Islet precursor cell (in vitro differentiated cells): ENCODE data around the gene ENTREP3.
"Not testable (repeated sequence)": the region's sequence is repeated elsewhere in the genome, so short reads cannot be mapped to it uniquely, and the experiment has no call there.

ENCODE experiments used
- DNase-seq: peaks from one replicate; pipeline ENCODE4 v3.0.0-alpha.2; 2018

The ENTREP3 gene

DNA sequence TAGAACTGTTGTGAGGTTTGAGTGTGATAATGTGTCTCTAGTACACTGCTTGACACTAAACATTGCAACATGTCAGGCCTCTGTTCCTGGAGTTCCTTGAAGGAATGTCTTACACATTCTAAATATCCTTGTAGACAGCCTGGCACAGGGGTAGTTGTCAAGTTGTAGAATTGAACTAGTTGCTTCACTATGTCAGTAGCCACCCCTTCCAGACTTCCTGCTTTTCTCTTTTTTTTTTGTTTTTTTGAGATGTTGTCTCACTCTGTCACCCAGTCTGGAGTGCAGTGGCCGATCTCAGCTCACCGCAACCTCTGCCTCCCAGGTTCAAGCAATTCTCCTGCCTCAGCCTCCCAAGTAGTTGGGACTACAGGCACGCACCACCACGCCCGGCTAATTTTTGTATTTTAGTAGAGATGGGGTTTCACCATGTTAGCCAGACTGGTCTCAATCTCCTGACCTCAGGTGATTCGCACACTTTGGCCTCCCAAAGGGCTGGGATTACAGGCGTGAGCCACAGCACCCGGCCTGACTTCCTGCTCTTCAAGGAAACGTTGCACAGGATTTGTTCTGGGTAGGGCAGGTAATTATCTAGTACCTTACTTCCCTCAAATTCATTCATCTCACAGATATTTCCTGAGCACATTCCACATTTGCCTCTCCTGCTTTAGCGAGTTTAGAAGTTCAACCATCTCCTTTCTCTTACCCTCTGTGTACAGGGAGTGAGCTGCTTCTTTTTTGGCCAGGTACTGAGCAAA, 34.9 kb downstream of the ENTREP3 start:
- DNase-seq, result not testable (repeated sequence)

DNA sequence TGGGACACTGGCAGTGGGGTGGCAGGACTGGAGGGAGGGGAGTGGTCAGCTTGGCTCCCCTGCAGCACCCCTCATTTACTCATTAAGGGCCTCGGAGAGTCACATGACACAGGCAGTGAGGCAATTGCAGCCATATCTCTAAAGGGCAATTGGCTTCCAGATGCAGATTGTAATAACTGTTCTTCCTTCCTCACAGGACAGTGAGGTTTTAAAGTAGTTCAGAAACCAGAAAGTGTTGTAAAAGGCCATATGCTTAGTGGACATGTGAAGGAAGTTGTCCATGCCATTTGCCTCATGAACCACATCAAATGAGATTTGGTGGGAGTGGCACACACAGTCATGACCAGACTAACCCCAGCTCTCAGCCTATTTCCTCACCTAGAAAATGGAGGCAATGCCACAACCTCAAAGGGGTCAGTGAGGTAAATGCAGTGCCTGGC, 35.7 kb downstream of the ENTREP3 start:
- DNase-seq, result no peak

DNA sequence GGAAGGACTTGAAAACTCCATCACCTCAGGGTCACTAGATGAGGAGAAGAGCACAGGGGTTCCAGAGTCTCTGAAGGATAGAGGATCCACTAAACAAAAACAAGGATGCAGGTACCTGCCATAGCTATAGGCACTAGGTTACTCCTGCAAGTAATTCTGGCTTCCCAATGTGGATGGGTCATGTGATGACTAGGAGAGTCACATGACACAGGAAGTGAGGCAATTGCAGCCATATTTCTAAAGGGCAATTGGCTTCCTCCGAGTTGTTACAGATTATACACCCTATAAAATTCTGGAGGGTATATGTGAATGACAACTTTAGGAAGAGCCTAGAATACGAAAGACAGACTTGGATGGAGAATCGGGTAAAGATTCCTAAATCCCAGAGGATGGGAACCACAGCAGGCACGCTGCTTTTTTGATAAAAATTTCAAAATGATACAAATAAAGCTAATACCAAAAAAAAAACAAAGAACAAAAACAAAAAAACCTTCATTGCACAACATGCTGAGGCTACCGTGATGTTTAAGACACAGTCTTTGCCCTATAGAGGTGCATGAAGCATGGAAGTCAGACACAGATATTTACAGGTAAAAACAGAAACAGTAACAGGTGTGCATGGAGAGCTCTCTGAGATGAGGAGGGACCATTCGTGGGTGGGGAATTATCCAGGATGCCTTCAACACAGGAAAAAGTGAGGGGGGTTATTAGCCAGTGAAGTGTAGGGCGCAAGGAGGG, 36.3 kb downstream of the ENTREP3 start:
- no peak for DNase-seq

DNA sequence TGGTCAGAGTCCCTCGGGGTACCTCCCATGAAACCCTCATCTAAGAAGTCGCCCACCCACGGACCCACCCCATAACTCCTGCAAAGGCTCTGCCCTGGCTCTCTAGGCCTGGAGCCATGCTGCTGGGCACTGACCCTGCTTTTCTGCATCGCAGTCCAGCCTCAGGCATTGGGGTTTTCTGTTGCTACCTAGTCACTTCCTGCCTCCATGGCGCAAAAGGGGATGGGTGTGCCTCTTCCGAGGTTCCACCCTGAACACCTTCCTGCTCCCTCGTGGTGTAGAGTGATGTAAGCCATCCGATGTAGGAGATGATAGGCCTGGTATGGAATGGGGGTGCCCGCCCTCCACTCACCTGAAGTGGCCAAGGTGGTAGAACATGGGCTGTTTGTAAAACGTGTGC, 40.6 kb downstream of the ENTREP3 start:
- not testable (repeated sequence) for DNase-seq

DNA sequence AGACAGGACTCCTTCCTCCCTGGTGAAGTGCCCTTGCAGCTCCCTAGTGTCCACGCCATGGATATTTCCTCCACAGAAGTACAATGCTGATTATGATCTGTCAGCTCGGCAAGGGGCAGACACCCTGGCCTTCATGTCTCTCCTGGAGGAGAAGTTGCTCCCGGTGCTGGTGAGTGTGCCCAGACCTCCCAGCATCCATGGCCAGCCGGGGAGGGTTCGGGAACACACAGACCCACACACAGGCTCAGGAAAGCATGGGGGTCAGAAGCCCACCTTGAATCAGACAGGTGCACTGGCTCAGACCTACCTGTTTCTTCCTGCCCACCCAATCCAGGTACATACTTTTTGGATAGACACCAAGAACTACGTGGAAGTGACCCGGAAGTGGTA, 43.2 kb downstream of the ENTREP3 start:
- not testable (repeated sequence) for DNase-seq

DNA sequence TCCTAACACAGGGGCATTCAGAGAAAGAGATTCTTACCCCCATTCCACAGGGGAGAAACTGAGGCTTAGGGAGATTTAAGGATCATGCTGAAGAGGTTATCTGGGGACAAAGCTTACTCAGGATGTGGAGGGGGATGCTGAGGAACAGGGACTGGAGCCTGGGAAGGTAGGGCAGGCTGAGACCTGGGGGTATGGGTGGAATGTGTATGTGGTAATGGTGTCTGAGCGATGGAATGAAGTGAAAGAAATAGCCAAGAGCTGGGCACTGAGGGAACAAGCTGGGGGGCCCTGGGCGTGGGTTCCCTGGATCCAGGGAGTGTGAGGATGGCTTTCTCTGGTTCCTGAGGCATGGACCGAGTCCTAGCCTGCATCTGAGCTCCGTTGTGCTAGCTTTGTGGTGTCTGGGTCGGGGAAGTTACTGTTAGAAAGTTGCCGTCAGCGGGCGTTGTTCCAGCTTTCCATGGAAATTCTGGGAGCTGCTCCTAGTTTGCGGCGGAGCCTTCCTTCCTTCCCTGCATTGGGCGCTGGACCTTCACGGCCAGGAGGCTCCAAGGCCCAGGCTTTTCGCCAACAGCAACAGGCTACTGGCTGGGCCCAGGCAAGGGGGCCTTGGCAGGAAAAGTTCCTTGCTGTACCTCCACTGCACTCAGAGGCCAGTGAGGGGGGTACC, 43.8 kb downstream of the ENTREP3 start:
- not testable (repeated sequence) for DNase-seq

DNA sequence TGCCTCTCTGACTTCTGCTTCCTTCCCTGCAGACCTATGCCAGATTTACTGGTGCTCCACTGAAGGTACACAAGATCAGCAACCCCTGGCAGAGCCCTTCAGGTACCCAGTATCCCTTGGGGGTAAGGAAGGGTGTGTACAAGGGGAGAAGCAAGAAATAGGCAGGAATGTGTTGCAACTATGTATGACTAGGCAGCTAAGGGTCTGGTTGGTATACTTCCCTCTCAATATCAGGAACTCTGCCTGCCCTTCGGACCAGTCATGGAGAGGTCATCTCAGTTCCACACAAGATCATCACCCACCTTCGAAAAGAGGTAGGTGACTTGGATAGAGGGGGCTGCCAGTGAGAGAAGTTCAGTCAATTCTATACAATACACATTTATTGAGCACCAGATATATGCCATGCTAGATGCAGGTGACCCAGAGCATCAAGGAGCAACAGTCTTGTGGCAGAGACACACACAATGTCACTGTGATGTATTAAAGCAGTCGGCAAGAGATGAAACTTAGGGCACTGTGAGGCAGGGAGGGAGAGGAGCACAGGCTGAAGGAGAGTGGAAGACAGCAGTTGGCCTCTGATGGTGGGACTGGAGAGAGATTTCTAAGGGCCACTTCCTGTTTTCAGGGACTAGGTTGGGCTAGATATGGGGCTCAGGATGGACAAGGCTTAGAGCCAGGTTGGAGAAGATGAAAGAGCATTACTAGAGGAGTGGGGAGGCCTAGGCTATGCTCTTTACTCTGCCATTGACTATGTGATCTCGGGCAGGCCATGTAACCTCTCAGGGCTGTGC, 44.8 kb downstream of the ENTREP3 start:
- no peak for DNase-seq

DNA sequence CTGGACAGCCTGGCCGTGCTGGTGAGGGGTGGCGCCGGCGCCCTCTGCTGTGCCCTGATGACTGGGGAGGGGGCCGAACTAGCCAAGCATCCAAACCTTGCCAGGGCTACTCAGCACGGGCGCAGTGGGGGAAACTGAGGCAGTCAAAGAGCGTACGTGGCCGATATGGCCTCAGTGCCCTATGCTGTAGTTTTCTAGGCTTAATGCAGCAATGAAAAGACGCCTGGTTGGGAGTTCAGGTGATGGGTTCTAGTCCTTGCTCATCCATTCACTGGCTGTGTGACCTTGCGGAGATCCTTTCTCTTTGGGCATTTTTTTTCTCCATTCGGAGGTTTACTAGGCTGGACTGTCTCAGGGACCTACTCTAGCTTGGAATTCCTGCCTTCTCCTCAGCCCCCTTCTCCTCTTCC, 46.0 kb downstream of the ENTREP3 start:
- no peak for DNase-seq

DNA sequence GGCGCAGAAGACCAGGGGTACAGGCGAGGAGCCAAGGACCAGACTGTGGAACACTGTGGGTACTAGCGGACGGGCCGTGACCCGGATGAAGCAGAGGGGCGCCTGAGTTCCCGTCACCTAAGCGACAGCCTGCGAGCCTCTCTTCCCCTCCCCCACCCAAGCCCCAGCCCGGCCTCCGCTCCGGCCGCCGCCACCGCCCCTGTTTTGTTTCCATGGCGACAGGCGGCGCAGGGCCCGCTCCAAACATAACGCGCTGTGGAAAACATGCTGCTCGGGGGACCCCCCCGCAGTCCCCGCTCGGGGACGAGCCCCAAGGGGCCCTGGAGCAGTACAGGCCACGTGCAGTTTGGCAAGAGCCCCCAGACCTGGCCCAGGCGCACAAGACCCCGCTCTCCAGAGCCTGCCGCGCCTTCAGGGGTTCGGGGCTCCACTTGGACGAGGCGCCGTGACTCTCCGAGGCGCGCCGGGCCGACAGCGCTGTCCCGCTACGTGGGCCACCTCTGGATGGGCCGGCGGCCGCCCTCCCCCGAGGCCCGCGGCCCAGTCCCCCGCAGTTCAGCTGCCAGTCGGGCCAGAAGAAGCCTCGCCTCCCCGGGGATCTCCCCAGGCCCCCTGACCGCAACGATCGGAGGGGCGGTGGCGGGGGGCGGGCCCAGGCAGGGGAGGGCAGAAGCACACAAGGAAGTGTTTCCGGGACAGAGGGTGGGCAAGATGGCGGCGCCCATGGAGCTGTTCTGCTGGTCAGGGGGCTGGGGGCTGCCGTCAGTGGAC, 46.6 kb downstream of the ENTREP3 start, which contains the start of gene MTX1:
Gene MTX1 (plus strand): TSS at position 155 of the 771 bp plus-strand sequence. CDS start 110 bp downstream, at position 265.
- peak; percentile 96 for DNase-seq

DNA sequence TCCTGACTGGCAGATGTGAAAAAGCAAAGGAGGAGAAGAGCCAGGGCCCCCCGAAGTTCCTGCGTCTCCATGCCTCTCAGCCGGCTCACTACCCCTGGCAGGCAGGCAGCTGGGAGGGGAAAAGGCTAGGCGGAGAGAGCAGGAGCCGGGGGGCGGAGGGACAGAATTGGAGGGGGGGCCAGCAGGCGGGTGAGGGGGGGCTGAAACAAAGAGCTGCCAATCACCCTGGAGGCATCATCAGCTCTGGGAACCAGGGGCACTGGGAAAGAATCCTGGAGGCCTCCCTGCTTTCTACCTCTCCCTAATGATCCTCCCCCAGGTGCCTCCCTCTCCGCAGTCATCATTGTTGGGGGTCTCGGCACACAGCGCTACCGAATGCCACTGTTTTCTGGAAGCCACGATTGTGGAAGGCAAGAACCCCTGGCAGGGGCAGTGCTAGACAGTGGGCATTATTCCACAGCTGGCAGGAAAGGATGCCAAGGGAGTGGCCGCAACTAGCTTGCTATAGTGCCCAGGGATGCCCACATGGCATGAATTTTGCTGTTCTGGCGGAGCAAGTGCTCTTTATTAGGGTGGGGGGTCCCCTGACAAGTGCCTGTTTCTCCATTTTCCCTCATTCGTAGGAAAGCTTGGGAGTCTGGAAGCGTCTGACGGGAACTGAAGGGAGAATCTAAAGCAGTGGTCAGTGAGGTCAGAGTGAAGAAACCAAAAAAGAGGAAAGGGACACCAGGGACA, 47.3 kb downstream of the ENTREP3 start, which contains the start of gene THBS3:
Gene THBS3 (minus strand): TSS at position 92 of the 735 bp plus-strand sequence. CDS start 21 bp downstream, at position 71.
- peak; percentile 83 for DNase-seq

DNA sequence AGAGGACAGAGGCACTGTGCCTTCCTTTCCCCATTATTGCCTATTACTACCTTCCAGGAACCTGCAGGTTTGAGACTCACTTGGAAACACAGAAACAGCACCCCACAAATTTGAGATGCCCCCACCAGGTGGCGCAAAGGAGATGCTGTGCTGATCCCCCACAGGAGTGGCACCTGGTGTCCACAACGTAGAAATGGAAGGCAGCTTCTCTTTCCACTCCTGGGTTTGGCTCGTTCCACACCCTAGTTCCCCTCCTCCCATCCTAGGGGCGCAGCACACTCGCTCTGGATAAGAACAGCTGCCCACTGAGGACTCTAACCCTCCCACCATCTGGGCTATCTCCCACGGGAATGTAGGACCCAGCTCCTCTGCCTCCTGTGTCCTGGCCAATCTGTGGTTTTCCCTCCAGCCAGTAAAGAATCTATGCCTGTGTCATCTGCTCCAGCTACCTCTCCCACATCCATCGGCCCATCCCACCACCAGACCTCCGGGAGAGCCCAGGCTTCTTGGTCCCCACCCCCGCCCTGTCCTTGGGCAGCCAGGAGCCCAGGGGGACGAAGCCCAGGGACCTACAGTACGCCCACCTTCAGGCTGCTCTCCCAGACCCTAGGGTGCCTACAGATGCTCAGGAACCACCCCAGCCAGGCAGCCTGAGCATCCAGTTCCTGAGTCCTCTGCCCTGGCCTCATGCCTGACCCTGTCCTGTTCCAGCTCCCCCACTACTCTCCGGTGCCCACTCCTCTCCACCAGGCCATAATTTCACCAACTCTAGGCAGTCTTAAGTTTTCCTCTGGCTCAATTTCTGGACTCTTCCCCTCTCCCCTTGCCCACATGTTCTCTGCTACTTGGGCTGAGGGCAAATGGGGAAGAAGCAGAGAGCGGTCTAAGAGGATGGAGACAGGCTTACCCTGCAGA, 48.1 kb downstream of the ENTREP3 start:
- DNase-seq, result peak; percentile 91

DNA sequence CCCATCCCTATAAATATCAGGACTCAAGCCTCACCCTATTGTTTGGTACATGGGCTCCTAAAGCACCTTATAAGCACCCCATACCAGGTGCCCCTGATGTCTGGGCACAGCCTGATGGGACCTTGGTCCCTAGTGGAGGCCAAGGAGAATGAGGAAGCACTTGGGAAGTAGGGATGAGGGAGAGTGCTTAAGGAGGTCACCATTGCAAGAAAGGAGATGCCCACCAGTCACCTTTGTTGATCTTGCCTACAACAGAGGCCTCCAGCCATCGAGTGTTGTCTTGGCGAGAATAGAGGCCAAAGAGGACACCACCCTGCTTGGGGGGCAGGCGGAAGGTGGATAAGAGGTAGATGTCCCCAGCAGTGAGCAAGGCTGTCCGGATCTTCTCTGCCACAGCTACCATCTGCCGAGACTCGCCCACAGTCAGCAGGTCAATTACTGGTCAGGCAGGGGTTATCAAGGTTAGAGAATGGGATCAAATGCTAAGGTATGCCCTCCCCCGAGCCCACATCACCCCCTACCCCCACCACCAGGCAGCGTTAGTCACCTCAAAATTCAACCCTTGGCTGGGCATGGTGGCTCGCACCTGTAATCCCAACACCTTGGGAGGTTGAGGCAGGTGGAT, 49.2 kb downstream of the ENTREP3 start:
- DNase-seq, result no peak

DNA sequence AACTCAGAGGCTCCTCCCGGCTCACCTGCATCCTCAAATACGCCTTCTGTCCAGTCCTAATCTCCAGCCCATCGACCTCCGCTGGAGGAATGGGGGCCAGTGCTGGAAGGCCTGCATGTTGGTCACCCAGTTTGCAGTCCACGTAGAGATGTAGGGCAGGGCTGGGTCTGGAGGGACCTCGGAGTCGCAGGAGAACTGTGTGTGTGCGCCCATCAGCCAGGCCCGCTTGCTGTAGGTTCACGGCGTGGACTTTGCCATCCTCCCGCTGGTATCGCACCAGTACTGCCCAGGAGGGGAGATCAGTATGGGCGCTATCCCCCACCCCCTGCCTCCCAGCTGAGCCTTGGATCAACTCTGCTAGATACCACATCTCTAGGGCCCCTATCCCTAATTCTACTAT, 50.2 kb downstream of the ENTREP3 start:
- DNase-seq, result no peak

DNA sequence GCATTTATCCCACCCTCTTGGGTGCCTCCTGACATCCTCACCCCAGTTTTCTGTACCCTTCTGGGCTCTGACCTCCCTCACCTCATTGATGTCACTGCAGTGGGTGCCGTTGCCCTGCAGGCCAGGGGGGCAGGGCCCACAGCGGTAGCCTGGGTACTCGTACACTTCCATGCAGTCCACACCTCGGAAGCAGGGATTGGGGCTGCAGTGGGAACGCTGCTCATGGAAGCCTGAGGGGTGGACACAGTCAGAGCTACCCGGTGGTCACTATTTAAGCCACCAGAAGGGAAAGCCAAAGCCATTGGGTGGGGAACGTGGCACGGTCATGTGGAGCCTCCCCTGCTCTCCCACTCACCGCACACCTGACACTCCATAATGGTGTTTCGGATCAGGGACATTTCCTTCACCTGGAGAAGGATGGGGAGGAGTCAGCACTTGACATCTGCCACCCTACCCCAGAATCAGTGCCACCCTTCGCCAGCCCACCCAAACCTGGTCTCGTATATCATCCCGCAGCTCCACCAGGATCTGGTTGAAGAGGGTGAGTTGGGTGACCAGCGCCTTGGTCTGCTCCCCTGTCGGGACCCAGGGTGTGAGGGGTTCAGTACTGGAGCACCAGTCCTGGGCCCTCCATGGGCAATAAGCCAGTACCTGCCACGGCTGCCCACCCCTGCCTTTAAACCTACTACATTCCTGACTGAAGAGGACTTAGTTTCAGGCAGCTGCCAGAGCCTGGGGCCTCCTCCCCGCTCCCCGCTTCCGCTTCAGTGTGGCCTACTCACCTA, 52.4 kb downstream of the ENTREP3 start:
- no peak for DNase-seq

DNA sequence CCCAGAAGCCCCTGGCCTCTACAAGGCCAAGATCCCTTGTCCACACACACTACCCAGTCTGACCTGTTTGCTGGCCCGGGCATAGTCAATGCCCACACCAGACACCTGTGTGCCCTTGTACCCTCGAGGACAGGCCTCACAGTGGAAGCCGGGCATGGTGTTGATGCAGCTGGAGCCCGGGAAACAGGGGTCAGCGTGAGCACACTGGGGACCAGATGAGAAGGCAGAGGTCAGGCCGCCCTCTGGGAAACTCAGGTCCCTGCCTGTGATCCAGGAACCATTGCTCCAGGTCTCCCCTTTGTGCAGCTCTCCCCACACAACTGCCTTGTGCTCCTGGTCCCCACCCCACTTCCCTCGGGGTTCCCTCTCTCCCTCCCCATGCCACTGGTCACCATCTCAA, 53.1 kb downstream of the ENTREP3 start:
- DNase-seq, result no peak

DNA sequence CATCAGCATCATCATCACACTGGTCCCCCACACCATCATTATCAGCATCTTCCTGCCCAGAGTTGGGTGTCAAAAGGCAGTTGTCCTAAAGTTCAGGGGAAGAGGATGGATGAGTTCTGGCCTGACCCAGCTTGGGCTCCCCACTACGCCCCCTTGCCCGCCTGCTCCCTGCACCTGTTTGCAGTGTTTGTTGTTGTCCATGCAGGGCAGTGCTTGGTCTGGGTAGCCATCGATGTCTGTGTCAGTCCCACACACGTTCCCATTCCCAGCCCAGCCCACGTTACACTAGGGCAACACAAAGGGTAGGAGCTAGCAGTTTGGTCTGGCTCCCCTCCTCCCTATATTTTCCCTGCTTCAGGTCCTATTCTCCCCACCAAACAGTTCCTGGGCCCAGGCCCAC, 54.4 kb downstream of the ENTREP3 start:
- no peak for DNase-seq

DNA sequence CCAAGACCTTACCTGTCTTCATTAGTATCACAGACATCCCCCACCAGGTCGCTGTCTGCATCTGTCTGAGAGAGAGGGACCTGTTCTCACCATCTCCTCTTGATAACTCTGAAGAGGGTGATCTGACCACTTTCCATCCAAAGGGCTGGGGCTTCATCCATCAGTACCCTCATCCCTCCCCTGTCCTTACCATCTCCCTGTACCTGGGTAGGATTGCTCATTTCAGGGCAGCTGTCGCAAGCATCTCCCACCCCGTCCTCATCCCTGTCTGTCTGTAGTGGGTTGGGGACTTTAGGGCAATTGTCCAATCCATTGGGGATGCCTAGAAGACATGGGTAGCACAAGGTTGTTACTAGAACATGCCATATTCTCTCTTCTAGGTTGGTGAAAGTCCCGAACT, 55.5 kb downstream of the ENTREP3 start:
- no peak for DNase-seq

DNA sequence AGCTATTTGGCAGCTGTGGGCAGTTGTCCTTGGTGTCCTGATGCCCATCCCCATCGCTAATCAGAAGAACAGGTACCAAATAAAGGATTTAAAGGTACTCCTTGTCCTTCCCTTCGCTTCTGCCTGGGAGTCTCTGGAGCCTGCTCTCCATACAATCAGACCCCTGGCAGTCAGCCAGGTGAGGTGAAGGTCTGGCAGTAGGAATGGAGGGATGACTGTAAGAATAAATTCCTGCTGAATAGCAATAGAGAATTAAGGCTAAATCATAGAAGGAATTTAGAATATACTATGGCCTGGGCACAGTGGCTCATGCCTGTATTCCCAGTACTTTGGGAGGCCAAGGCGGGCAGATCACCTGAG, 56.8 kb downstream of the ENTREP3 start:
- no peak for DNase-seq
